MM.1S (cell line): ENCODE measurements around the gene CCDC158.

ENCODE experiments used
- CTCF ChIP-seq: fragments of 300-600 bp; sonication (generic); IDR thresholded peaks from 2 replicates; pipeline ENCODE4 v1.5.1; 2016; ENCODE audit warnings: antibody characterized with exemption, low read length, mixed read lengths
- EZH2 ChIP-seq: fragments of 300-600 bp; sonication (generic); optimal IDR thresholded peaks from 2 replicates; pipeline ENCODE3; 2017; ENCODE audit warnings: low read depth, mild to moderate bottlenecking, antibody characterized with exemption, low read length, mixed read lengths
- EZH2phosphoT487 ChIP-seq: fragments of 300-600 bp; sonication (generic); IDR thresholded peaks from 2 replicates; pipeline ENCODE4 v1.6.1; 2018; ENCODE audit warnings: antibody characterized with exemption, low read length

- TF ChIP-seq CTCF: no peak
- TF ChIP-seq EZH2: no peak
- no peak for TF ChIP-seq EZH2phosphoT487
These were observed 14.9 kb downstream of the CCDC158 start for GRCh38 chr4:76406081-76406480.
